Osteocyte (in vitro differentiated cells): Measurements from ENCODE around the gene INPPL1. TPM values are rescaled to one million over a fixed set of nuclear protein-coding genes. Genes with fewer than 3 reads are reported as not detected.
"Not testable (repeated sequence)": the region's sequence is repeated elsewhere in the genome, so short reads cannot be mapped to it uniquely, and the experiment has no call there.

Source experiments
- DNase-seq: peaks from one replicate; pipeline ENCODE4 v3.0.0; 2021; ENCODE audit warnings: mixed read lengths; ENCODE audit not compliant: unreplicated experiment; ENCODE audit errors: extremely low spot score
- H3K27ac Mint-ChIP-seq: one replicate; pipeline ENCODE4 v1.8.0; 2021; ENCODE audit warnings: mild to moderate bottlenecking, mixed read lengths; ENCODE audit not compliant: unreplicated experiment
- H3K27me3 Mint-ChIP-seq: one replicate; pipeline ENCODE4 v1.8.0; 2021; ENCODE audit warnings: mixed read lengths; ENCODE audit not compliant: unreplicated experiment
- H3K36me3 Mint-ChIP-seq: one replicate; pipeline ENCODE4 v1.8.0; 2021; ENCODE audit warnings: mixed read lengths; ENCODE audit not compliant: unreplicated experiment
- H3K4me1 Mint-ChIP-seq: one replicate; pipeline ENCODE4 v1.8.0; 2021; ENCODE audit warnings: mixed read lengths; ENCODE audit not compliant: unreplicated experiment
- H3K4me3 Mint-ChIP-seq: one replicate; pipeline ENCODE4 v1.8.0; 2021; ENCODE audit warnings: mild to moderate bottlenecking, moderate library complexity, mixed read lengths; ENCODE audit not compliant: unreplicated experiment
- H3K9me3 Mint-ChIP-seq: one replicate; pipeline ENCODE4 v1.8.0; 2021; ENCODE audit warnings: mixed read lengths; ENCODE audit not compliant: unreplicated experiment
- total RNA-seq: library from RNA; stranded (reverse); gene quantifications from 2 replicates; pipeline ENCODE4 v1.2.1, GENCODE V29; 2021
- TF ChIP-seq, protein P1 (sequence below): fragments of 200-600 bp; sonication (generic); IDR thresholded peaks from 2 replicates; pipeline ENCODE4 v1.5.0; 2021; ENCODE audit warnings: antibody characterized with exemption, mild to moderate bottlenecking, moderate library complexity

Gene INPPL1
- total RNA-seq, 1 donor from 2014 or later: 289 TPM

DNA sequence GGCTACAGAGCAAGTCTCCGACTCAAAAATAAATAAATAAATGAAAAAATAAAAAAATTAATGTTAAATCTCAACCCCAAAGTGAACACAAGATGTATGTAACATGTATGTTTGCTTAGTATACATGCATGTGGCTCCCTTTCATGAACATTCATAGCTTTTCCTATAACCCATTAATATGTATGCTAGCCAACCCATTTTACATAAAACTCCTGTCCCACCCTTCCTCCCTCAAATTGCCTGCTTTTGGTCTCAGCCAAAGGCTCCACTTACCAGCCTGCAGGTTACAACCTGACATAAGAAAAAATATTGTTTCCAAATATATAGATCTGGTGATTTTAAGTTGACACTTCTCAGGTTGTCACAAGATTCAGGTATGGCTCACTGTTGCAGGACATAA is 36.3 kb upstream of the INPPL1 start:
- H3K4me1 Mint-ChIP-seq: peaks cover 1% of the 10 kb centered on the region
- no peak overlapping the region for H3K4me3 Mint-ChIP-seq
- no peak overlapping the region for H3K27ac Mint-ChIP-seq
- H3K9me3 Mint-ChIP-seq: no peaks in the 10 kb centered on the region
- DNase-seq: no peak
- TF ChIP-seq, protein P1, sequence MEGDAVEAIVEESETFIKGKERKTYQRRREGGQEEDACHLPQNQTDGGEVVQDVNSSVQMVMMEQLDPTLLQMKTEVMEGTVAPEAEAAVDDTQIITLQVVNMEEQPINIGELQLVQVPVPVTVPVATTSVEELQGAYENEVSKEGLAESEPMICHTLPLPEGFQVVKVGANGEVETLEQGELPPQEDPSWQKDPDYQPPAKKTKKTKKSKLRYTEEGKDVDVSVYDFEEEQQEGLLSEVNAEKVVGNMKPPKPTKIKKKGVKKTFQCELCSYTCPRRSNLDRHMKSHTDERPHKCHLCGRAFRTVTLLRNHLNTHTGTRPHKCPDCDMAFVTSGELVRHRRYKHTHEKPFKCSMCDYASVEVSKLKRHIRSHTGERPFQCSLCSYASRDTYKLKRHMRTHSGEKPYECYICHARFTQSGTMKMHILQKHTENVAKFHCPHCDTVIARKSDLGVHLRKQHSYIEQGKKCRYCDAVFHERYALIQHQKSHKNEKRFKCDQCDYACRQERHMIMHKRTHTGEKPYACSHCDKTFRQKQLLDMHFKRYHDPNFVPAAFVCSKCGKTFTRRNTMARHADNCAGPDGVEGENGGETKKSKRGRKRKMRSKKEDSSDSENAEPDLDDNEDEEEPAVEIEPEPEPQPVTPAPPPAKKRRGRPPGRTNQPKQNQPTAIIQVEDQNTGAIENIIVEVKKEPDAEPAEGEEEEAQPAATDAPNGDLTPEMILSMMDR: no peak
- H3K27me3 Mint-ChIP-seq: peaks cover 4% of the 10 kb centered on the region
- H3K36me3 Mint-ChIP-seq: no peaks in the 10 kb centered on the region

DNA sequence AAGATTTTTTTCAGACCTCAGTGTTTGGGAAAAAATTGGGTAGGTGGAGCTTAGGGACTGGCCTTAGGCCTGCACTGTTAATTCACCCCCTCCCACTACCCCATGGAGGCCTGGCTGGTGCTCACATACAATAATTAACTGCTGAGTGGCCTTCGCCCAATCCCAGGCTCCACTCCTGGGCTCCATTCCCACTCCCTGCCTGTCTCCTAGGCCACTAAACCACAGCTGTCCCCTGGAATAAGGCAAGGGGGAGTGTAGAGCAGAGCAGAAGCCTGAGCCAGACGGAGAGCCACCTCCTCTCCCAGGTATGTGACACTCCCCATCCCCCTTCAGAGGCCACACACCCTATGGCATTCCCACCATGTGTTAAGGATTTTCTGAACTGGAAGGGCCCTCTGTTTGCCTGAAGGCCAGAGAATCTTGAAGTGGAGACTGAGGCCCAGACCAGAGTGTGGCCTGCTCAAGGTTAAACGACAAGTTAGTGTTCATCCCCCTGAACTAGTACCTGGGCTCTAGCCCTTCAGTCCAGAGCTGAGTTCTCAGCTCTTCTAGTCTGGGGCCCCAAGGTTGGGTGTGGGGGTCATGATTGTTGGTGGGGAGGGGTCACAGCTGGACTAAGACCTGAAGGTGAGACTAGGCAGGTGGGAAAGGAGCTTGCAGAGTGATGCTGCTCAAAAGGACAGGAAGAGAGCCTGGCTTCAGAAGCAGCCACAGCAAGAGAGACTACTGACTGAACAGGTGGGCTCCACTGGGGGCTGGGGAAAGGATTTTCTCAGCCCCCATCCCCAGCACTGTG is 34.9 kb upstream of the INPPL1 start:
- Mint-ChIP-seq H3K4me1 (no peaks in the 10 kb centered on the region), H3K4me3 (no peak overlapping the region), H3K36me3 (no peaks in the 10 kb centered on the region), H3K27ac (no peak overlapping the region), H3K9me3 (no peaks in the 10 kb centered on the region), H3K27me3 (no peaks in the 10 kb centered on the region)
- TF ChIP-seq, protein P1: no peak
- no peak for DNase-seq

DNA sequence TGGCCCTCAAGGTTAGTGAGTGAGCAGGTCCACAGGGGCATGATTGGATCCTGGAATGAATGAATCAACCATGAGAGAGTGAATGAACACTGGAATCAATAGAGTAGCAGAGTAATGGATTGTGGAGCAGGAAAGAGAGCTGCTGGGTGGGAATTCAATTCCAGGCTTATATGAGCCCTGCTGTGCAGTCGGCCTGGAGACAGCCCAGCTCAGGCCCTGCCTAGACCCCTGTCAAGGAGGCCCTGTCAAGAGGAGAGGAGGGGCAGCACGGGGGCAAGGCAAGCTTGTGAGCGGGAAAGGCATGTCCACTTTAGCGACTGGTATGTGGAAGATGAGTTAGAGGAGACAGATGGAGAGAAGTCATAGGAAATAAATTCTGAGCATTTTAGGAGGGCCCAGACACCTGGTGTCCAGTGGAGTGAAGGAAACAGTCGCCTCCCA is 33.9 kb upstream of the INPPL1 start:
- Mint-ChIP-seq H3K27ac (no peak overlapping the region), H3K4me1 (no peaks in the 10 kb centered on the region), H3K27me3 (no peaks in the 10 kb centered on the region), H3K9me3 (no peaks in the 10 kb centered on the region), H3K36me3 (no peaks in the 10 kb centered on the region), H3K4me3 (no peak overlapping the region)
- TF ChIP-seq, protein P1: no peak
- DNase-seq: no peak

DNA sequence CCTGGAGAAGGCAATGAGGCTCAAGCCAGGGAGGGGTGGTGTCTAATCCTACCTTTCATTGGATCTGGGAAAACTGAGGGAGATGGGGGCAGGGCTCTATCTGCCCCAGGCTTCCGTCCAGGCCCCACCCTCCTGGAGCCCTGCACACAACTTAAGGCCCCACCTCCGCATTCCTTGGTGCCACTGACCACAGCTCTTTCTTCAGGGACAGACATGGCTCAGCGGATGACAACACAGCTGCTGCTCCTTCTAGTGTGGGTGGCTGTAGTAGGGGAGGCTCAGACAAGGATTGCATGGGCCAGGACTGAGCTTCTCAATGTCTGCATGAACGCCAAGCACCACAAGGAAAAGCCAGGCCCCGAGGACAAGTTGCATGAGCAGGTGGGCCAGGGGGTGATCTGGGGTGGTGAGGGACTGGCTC is 32.6 kb upstream of the INPPL1 start, which contains the start of gene FOLR1:
Gene FOLR1 (plus strand): TSS at position 180 of the 421 bp plus-strand sequence. CDS start 34 bp downstream, at position 214.
- H3K4me3 Mint-ChIP-seq: no peak within 1 kb of the TSS
- no peak within 1 kb of the TSS for H3K27ac Mint-ChIP-seq
- H3K9me3 Mint-ChIP-seq: no peaks in the 10 kb centered on the region
- no peaks in the 10 kb centered on the region for H3K27me3 Mint-ChIP-seq
- H3K36me3 Mint-ChIP-seq: no peaks in the 10 kb centered on the region
- H3K4me1 Mint-ChIP-seq: no peaks in the 10 kb centered on the region
- TF ChIP-seq, protein P1: no peak
- DNase-seq: no peak

DNA sequence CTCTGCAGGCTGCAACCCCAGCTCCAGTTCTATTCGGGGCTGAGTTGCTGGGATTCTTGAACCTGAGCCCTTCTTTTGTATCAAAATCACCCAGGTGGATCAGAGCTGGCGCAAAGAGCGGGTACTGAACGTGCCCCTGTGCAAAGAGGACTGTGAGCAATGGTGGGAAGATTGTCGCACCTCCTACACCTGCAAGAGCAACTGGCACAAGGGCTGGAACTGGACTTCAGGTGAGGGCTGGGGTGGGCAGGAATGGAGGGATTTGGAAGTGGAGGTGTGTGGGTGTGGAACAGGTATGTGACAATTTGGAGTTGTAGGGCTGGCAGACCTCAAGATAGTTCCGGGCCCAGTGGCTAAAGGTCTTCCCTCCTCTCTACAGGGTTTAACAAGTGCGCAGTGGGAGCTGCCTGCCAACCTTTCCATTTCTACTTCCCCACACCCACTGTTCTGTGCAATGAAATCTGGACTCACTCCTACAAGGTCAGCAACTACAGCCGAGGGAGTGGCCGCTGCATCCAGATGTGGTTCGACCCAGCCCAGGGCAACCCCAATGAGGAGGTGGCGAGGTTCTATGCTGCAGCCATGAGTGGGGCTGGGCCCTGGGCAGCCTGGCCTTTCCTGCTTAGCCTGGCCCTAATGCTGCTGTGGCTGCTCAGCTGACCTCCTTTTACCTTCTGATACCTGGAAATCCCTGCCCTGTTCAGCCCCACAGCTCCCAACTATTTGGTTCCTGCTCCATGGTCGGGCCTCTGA is 28.9 kb upstream of the INPPL1 start:
- DNase-seq: no peak
- TF ChIP-seq, protein P1: no peak

DNA sequence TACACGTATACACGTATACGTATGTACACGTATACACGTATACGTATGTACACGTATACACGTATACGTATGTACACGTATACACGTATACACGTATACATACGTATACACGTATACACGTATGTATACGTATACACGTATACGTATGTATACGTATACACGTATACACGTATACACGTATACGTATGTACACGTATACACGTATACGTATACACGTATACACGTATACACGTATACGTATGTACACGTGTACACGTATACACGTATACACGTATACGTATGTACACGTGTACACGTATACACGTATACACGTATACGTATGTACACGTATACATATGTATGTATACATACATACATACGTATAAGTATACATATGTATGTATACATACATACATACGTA is 23.1 kb upstream of the INPPL1 start:
- not testable (repeated sequence) for H3K27me3 Mint-ChIP-seq, H3K9me3 Mint-ChIP-seq, H3K36me3 Mint-ChIP-seq, H3K4me3 Mint-ChIP-seq, DNase-seq, H3K27ac Mint-ChIP-seq, H3K4me1 Mint-ChIP-seq

More for the DNA sequence above, 28.9 kb upstream of the INPPL1 start:
- Mint-ChIP-seq H3K27ac (no peak overlapping the region), H3K9me3 (no peaks in the 10 kb centered on the region), H3K36me3 (no peaks in the 10 kb centered on the region), H3K4me3 (no peak overlapping the region), H3K27me3 (no peaks in the 10 kb centered on the region), H3K4me1 (no peaks in the 10 kb centered on the region)
